ENCODE results near the gene ITPR1.

DNA sequence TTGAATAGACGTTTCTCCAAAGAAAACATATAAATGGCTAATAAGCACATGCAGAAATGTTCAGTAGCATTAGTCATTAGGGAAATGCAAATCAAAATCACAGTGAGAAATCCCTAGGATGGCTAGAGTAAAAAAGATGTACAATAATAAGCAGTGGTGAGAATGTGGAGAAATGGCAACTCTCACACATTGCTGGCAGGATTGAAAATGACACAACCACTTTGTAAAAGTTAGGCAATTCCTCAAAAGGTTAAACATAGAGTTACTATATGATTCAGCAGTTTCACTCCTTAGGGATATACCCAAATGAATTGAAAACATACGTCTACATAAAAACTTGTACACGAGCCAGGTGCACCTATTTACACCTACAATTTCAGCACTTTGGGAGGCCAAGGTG lies 108.7 kb downstream of the ITPR1 start:
- TF ChIP-seq, protein P1, sequence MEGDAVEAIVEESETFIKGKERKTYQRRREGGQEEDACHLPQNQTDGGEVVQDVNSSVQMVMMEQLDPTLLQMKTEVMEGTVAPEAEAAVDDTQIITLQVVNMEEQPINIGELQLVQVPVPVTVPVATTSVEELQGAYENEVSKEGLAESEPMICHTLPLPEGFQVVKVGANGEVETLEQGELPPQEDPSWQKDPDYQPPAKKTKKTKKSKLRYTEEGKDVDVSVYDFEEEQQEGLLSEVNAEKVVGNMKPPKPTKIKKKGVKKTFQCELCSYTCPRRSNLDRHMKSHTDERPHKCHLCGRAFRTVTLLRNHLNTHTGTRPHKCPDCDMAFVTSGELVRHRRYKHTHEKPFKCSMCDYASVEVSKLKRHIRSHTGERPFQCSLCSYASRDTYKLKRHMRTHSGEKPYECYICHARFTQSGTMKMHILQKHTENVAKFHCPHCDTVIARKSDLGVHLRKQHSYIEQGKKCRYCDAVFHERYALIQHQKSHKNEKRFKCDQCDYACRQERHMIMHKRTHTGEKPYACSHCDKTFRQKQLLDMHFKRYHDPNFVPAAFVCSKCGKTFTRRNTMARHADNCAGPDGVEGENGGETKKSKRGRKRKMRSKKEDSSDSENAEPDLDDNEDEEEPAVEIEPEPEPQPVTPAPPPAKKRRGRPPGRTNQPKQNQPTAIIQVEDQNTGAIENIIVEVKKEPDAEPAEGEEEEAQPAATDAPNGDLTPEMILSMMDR (IDR thresholded peaks at IDR 0.05), result no peak
- TF ChIP-seq, protein P2, sequence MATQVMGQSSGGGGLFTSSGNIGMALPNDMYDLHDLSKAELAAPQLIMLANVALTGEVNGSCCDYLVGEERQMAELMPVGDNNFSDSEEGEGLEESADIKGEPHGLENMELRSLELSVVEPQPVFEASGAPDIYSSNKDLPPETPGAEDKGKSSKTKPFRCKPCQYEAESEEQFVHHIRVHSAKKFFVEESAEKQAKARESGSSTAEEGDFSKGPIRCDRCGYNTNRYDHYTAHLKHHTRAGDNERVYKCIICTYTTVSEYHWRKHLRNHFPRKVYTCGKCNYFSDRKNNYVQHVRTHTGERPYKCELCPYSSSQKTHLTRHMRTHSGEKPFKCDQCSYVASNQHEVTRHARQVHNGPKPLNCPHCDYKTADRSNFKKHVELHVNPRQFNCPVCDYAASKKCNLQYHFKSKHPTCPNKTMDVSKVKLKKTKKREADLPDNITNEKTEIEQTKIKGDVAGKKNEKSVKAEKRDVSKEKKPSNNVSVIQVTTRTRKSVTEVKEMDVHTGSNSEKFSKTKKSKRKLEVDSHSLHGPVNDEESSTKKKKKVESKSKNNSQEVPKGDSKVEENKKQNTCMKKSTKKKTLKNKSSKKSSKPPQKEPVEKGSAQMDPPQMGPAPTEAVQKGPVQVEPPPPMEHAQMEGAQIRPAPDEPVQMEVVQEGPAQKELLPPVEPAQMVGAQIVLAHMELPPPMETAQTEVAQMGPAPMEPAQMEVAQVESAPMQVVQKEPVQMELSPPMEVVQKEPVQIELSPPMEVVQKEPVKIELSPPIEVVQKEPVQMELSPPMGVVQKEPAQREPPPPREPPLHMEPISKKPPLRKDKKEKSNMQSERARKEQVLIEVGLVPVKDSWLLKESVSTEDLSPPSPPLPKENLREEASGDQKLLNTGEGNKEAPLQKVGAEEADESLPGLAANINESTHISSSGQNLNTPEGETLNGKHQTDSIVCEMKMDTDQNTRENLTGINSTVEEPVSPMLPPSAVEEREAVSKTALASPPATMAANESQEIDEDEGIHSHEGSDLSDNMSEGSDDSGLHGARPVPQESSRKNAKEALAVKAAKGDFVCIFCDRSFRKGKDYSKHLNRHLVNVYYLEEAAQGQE (IDR thresholded peaks at IDR 0.05; ENCODE audit: insufficient read depth in 1 of 2, low read depth in 2 of 2, low read length in 1 of 2), result no peak
- TF ChIP-seq POLR2AphosphoS5 (IDR thresholded peaks at IDR 0.05; ENCODE audit: low read depth, low read length) (no peak), SIN3A (IDR thresholded peaks at IDR 0.05; ENCODE audit: borderline replicate concordance, insufficient read depth, low read depth, low read length) (no peak)

Measured in Panc1 (cell line).